Natural killer cell (primary cell): Measurements from ENCODE around the gene FHIT. TPM values are rescaled to one million over a fixed set of nuclear protein-coding genes. Genes with fewer than 3 reads are reported as not detected.

ENCODE experiments used
- ATAC-seq, 3 donors: fragments of 150-1000 bp in 2 of 3; fragments of 200-7000 bp in 1 of 3; cut with Tn5 transposase; 1 replicate in 1 of 3; 2 replicates in 2 of 3; pipeline ENCODE4 v1.10.0; 2021; ENCODE audit warnings: mild to moderate bottlenecking in 2 of 3, moderate library complexity in 2 of 3
- DNase-seq, 2 donors: peaks; one replicate each; pipeline versions ENCODE4 v3.0.0 to v3.0.0-alpha.2; 2013 to 2021; ENCODE audit warnings: mixed read lengths in 1 of 2
- H3K27ac ChIP-seq: one replicate; pipeline ENCODE4 v1.5.1; 2013; ENCODE audit warnings: mild to moderate bottlenecking, low read length
- H3K27me3 ChIP-seq: one replicate; pipeline ENCODE4 v1.6.1; 2013; ENCODE audit warnings: low read length; ENCODE audit not compliant: control insufficient read depth, insufficient read depth
- H3K36me3 ChIP-seq: one replicate; pipeline ENCODE4 v1.6.1; 2013; ENCODE audit warnings: low read length; ENCODE audit not compliant: control insufficient read depth, insufficient read depth
- H3K4me1 ChIP-seq: one replicate; pipeline ENCODE4 v1.6.1; 2013; ENCODE audit warnings: low read length; ENCODE audit not compliant: control insufficient read depth, insufficient read depth
- H3K4me3 ChIP-seq: one replicate; pipeline ENCODE4 v1.5.1; 2013; ENCODE audit warnings: low read length
- H3K9me3 ChIP-seq: one replicate; pipeline ENCODE4 v1.6.1; 2013; ENCODE audit warnings: low read length; ENCODE audit not compliant: control insufficient read depth, insufficient read depth
- H3K27ac Mint-ChIP-seq, 2 donors: one replicate each; pipeline ENCODE4 v1.8.0; 2022; ENCODE audit warnings: mild to moderate bottlenecking in 2 of 2, mixed read lengths in 2 of 2, moderate library complexity in 1 of 2
- H3K27me3 Mint-ChIP-seq, 2 donors: one replicate each; pipeline ENCODE4 v1.8.0; 2022; ENCODE audit warnings: low read depth in 2 of 2, mixed read lengths in 2 of 2
- H3K36me3 Mint-ChIP-seq: one replicate; pipeline ENCODE4 v1.8.0; 2022; ENCODE audit warnings: mixed read lengths
- H3K4me1 Mint-ChIP-seq, 2 donors: one replicate each; pipeline ENCODE4 v1.8.0; 2022; ENCODE audit warnings: mixed read lengths in 2 of 2
- H3K4me3 Mint-ChIP-seq: one replicate; pipeline ENCODE4 v1.8.0; 2022; ENCODE audit warnings: mild to moderate bottlenecking, moderate library complexity, mixed read lengths
- H3K9me3 Mint-ChIP-seq, 2 donors: one replicate each; pipeline ENCODE4 v1.8.0; 2022; ENCODE audit warnings: mixed read lengths in 2 of 2
- CTCF ChIP-seq: fragments of 200-600 bp; IDR thresholded peaks from one replicate; pipeline ENCODE4 v1.8.0; 2022; ENCODE audit warnings: antibody characterized with exemption
- WGBS: methylation state at CpG from one replicate; pipeline ENCODE4 v1.1.7; 2013; ENCODE audit warnings: missing lambda C conversion rate; ENCODE audit not compliant: insufficient coverage; 5-methylcytosine and 5-hydroxymethylcytosine counted together
- intact Hi-C: fragments of 100-400 bp; cut with micrococcal nuclease; formaldehyde crosslinking; loops from one replicate; pipeline ENCODE4 v1.14.2; 2022
- total RNA-seq, 4 donors: library from RNA; stranded (reverse); fragments of 120-200 nt in 1 of 4; gene quantifications; one replicate each; pipeline versions ENCODE4 v1.2.3 to v1.2.4, GENCODE V29; 2013 to 2022

The FHIT gene
- total RNA-seq, 3 donors from 2014 or later (not counting 1 experiment from before 2014, with no cell fraction given) = 2.7 to 6.1 (median 3.3) TPM

- Histone ChIP-seq H3K36me3 (no peaks in the 10 kb centered on the region), H3K4me1 (peaks cover 14% of the 10 kb centered on the region), H3K9me3 (no peaks in the 10 kb centered on the region), H3K27ac (no peak overlapping the region), H3K27me3 (no peaks in the 10 kb centered on the region), H3K4me3 (no peak overlapping the region)
- H3K27ac Mint-ChIP-seq = no peak overlapping the region
- H3K36me3 Mint-ChIP-seq = peaks cover 9% of the 10 kb centered on the region
- no peak overlapping the region for H3K4me3 Mint-ChIP-seq
- no peak for DNase-seq
- no peaks in the 10 kb centered on the region for H3K27me3 Mint-ChIP-seq
- H3K9me3 Mint-ChIP-seq = peaks cover 2 to 3% of the 10 kb centered on the region in 2 donors
- ATAC-seq = no peak
- intact Hi-C loops = no loop called here
- WGBS = 98% methylated on average over 3 of the region's 3 CpGs
- TF ChIP-seq CTCF = no peak
- H3K4me1 Mint-ChIP-seq = no peaks in the 10 kb centered on the region
These were observed 1543.0 kb downstream of the FHIT start for GRCh38 chr3:59708202-59708601.

- no peak overlapping the region for H3K4me3 Mint-ChIP-seq
- peaks cover 4% of the 10 kb centered on the region for H3K4me1 ChIP-seq
- DNase-seq (no peak), ATAC-seq (no peak)
- no peaks in the 10 kb centered on the region for H3K9me3 Mint-ChIP-seq
- intact Hi-C loops = no loop called here
- H3K36me3 Mint-ChIP-seq = no peaks in the 10 kb centered on the region
- H3K4me1 Mint-ChIP-seq = no peaks in the 10 kb centered on the region
- no peaks in the 10 kb centered on the region for H3K9me3 ChIP-seq
- H3K36me3 ChIP-seq = no peaks in the 10 kb centered on the region
- no peak overlapping the region for H3K27ac ChIP-seq
- peaks cover 0 to 4% of the 10 kb centered on the region in 2 donors for H3K27me3 Mint-ChIP-seq
- no peak overlapping the region for H3K27ac Mint-ChIP-seq
- H3K27me3 ChIP-seq = no peaks in the 10 kb centered on the region
- no peak for TF ChIP-seq CTCF
- H3K4me3 ChIP-seq = no peak overlapping the region
- 89% methylated on average over 4 of the region's 4 CpGs for WGBS
These were observed 1547.0 kb downstream of the FHIT start for GRCh38 chr3:59704292-59704691.

GRCh38 chr3:59699648-59700320 lies 1551.5 kb downstream of the FHIT start:
- intact Hi-C loops = no loop called here
- peaks cover 0 to 6% of the 10 kb centered on the region in 2 donors for H3K27me3 Mint-ChIP-seq

More at GRCh38 chr3:59699648-59700320, 1551.5 kb downstream of the FHIT start:
- no peak overlapping the region for H3K27ac Mint-ChIP-seq
- H3K27me3 ChIP-seq = no peaks in the 10 kb centered on the region
- no peak overlapping the region for H3K4me3 Mint-ChIP-seq
- no peak overlapping the region for H3K4me3 ChIP-seq
- ATAC-seq (no peak), DNase-seq (no peak)
- no peak for TF ChIP-seq CTCF
- H3K9me3 ChIP-seq = no peaks in the 10 kb centered on the region
- 87% methylated on average over 6 of the region's 6 CpGs for WGBS
- H3K36me3 ChIP-seq = no peaks in the 10 kb centered on the region
- H3K36me3 Mint-ChIP-seq = no peaks in the 10 kb centered on the region
- H3K27ac ChIP-seq = no peak overlapping the region
- H3K4me1 ChIP-seq = no peaks in the 10 kb centered on the region
- H3K4me1 Mint-ChIP-seq = no peaks in the 10 kb centered on the region
- no peaks in the 10 kb centered on the region for H3K9me3 Mint-ChIP-seq
